Effector memory CD8-positive, alpha-beta T cell (primary cell): ENCODE measurements around the gene ROGDI.
"Not testable (repeated sequence)": the region's sequence is repeated elsewhere in the genome, so short reads cannot be mapped to it uniquely, and the experiment has no call there.

ENCODE experiments used
- ATAC-seq: fragments of 150-1000 bp; cut with Tn5 transposase; replicated peaks from 2 replicates; pipeline ENCODE4 v1.10.0; 2021; ENCODE audit warnings: mild to moderate bottlenecking, moderate library complexity
- DNase-seq, 3 experiments: peaks; one replicate each; pipeline ENCODE4 v3.0.0; 2021
- H3K27ac Mint-ChIP-seq, 2 donors: one replicate each; pipeline ENCODE4 v1.8.0; 2022; ENCODE audit warnings: mild to moderate bottlenecking in 2 of 2, mixed read lengths in 2 of 2, moderate library complexity in 2 of 2
- H3K27me3 Mint-ChIP-seq, 2 donors: one replicate each; pipeline ENCODE4 v1.8.0; 2022; ENCODE audit warnings: mixed read lengths in 2 of 2
- H3K36me3 Mint-ChIP-seq: one replicate; pipeline ENCODE4 v1.8.0; 2022; ENCODE audit warnings: mild to moderate bottlenecking, moderate library complexity, mixed read lengths; ENCODE audit not compliant: insufficient read depth
- H3K4me1 Mint-ChIP-seq, 2 donors: one replicate each; pipeline ENCODE4 v1.8.0; 2022; ENCODE audit warnings: low read depth in 2 of 2, mixed read lengths in 2 of 2
- H3K4me3 Mint-ChIP-seq, 2 donors: one replicate each; pipeline ENCODE4 v1.8.0; 2022; ENCODE audit warnings: mild to moderate bottlenecking in 2 of 2, mixed read lengths in 2 of 2, moderate library complexity in 2 of 2
- H3K9me3 Mint-ChIP-seq, 2 donors: one replicate each; pipeline ENCODE4 v1.8.0; 2022; ENCODE audit warnings: mixed read lengths in 2 of 2

ROGDI gene

GRCh38 chr16:4792951-4793513 lies 9.4 kb downstream of the ROGDI start:
- DNase-seq (no peak), ATAC-seq (no peak)
- H3K27ac Mint-ChIP-seq, result no peak overlapping the region
- no peaks in the 10 kb centered on the region for H3K27me3 Mint-ChIP-seq
- no peak overlapping the region for H3K4me3 Mint-ChIP-seq
- H3K4me1 Mint-ChIP-seq, result peaks cover 0 to 3% of the 10 kb centered on the region in 2 donors
- H3K9me3 Mint-ChIP-seq, result no peaks in the 10 kb centered on the region
- H3K36me3 Mint-ChIP-seq, result no peaks in the 10 kb centered on the region

DNA sequence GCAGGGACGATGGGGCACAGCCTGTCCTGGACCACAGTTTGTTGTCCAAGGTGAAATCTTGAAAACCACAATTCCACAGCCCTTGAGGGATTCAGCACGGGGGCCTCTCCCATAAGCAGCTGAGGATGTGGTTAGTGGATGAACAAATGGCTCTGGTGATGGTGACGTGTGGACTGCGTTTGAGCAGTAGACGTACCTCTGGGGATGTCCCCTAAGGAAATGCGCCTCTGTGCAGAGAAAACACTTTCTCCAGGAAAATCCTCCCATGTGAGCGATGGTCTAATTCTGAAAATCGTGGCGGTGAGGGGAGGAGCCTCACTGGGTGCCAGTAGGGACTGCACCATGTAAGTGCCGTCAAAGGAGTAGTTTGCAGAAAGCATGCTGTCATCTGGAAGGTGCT lies 11.6 kb downstream of the ROGDI start:
- Mint-ChIP-seq H3K9me3 (no peaks in the 10 kb centered on the region), H3K4me1 (peaks cover 0 to 3% of the 10 kb centered on the region in 2 donors), H3K27me3 (no peaks in the 10 kb centered on the region), H3K36me3 (no peaks in the 10 kb centered on the region), H3K27ac (no peak overlapping the region), H3K4me3 (no peak overlapping the region)
- DNase-seq (no peak), ATAC-seq (peak; percentile 27)

GRCh38 chr16:4790261-4790660 lies 12.2 kb downstream of the ROGDI start:
- no peaks in the 10 kb centered on the region for H3K27me3 Mint-ChIP-seq
- no peak overlapping the region for H3K27ac Mint-ChIP-seq
- no peak overlapping the region for H3K4me3 Mint-ChIP-seq
- H3K36me3 Mint-ChIP-seq, result no peaks in the 10 kb centered on the region
- ATAC-seq (no peak), DNase-seq (no peak)
- no peaks in the 10 kb centered on the region for H3K9me3 Mint-ChIP-seq
- peaks cover 0 to 3% of the 10 kb centered on the region in 2 donors for H3K4me1 Mint-ChIP-seq

DNA sequence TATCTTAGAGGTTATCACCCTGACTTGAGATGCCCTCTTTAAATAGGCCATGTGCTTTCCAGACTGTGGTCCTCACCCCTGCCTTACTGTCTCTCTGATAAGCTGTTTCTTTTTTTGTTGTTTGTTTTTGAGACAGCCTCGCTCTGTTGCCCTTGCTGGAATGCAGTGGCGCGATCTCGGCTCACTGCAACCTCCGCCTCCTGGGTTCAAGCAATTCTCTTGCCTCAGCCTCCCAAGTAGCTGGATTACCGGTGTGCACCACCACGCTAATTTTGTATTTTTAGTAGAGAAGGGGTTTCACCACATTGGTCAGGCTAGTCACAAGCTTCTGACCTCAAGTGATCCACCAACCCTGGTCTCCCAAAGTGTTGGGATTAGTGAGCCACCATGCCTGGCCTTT lies 13.5 kb downstream of the ROGDI start:
- no peak overlapping the region for H3K27ac Mint-ChIP-seq
- H3K4me3 Mint-ChIP-seq, result no peak overlapping the region
- no peaks in the 10 kb centered on the region for H3K36me3 Mint-ChIP-seq
- no peaks in the 10 kb centered on the region for H3K9me3 Mint-ChIP-seq
- H3K27me3 Mint-ChIP-seq, result no peaks in the 10 kb centered on the region
- peak; percentile 48 for ATAC-seq
- H3K4me1 Mint-ChIP-seq, result peaks cover 0 to 3% of the 10 kb centered on the region in 2 donors
- DNase-seq, result no peak

DNA sequence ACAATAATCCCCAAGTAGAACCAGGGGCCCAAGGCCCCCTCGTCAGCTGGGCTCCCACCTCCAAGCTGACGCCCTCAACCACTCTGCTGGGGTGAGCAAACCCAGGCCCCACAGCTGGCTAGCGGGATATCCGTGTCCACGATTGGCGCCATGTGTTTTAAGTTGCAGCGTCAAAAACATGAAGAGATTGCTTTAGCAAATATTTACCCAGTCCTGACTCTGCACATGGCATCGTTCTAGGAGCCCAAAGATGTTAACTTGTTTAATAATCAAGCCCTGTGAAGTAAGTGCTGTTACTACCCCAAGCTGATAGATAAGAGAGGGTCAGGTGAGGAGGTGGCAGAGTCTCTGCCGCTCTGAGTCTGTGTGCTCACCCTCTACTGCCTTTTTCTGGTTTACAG lies 13.9 kb downstream of the ROGDI start:
- no peak for DNase-seq
- no peak overlapping the region for H3K27ac Mint-ChIP-seq
- H3K4me1 Mint-ChIP-seq, result peaks cover 0 to 3% of the 10 kb centered on the region in 2 donors
- ATAC-seq, result no peak
- H3K4me3 Mint-ChIP-seq, result no peak overlapping the region
- no peaks in the 10 kb centered on the region for H3K27me3 Mint-ChIP-seq
- H3K36me3 Mint-ChIP-seq, result no peaks in the 10 kb centered on the region
- H3K9me3 Mint-ChIP-seq, result no peaks in the 10 kb centered on the region

- ATAC-seq, result no peak
- Mint-ChIP-seq H3K27me3 (no peaks in the 10 kb centered on the region), H3K4me3 (no peak within 1 kb of the TSS), H3K36me3 (no peaks in the 10 kb centered on the region), H3K4me1 (peaks cover 0 to 3% of the 10 kb centered on the region in 2 donors), H3K27ac (no peak within 1 kb of the TSS), H3K9me3 (no peaks in the 10 kb centered on the region)
- DNase-seq, result no peak
These were observed 14.6 kb downstream of the ROGDI start, which contains the start of gene SEPTIN12 for GRCh38 chr16:4787627-4788482. Gene SEPTIN12 (minus strand): TSS chr16:4788345. CDS start chr16:4787645, 700 bp downstream.

GRCh38 chr16:4787068-4787467 lies 15.4 kb downstream of the ROGDI start:
- Mint-ChIP-seq H3K36me3 (no peaks in the 10 kb centered on the region), H3K27me3 (no peaks in the 10 kb centered on the region), H3K9me3 (no peaks in the 10 kb centered on the region), H3K4me1 (peaks cover 0 to 3% of the 10 kb centered on the region in 2 donors), H3K4me3 (no peak overlapping the region), H3K27ac (no peak overlapping the region)
- ATAC-seq (no peak), DNase-seq (no peak)

- peaks cover 0 to 3% of the 10 kb centered on the region in 2 donors for H3K4me1 Mint-ChIP-seq
- H3K27me3 Mint-ChIP-seq, result no peaks in the 10 kb centered on the region
- no peak overlapping the region for H3K4me3 Mint-ChIP-seq
- DNase-seq (no peak), ATAC-seq (no peak)
- H3K36me3 Mint-ChIP-seq, result no peaks in the 10 kb centered on the region
- no peak overlapping the region for H3K27ac Mint-ChIP-seq
- no peaks in the 10 kb centered on the region for H3K9me3 Mint-ChIP-seq
These were observed 16.5 kb downstream of the ROGDI start for GRCh38 chr16:4785758-4786433.

DNA sequence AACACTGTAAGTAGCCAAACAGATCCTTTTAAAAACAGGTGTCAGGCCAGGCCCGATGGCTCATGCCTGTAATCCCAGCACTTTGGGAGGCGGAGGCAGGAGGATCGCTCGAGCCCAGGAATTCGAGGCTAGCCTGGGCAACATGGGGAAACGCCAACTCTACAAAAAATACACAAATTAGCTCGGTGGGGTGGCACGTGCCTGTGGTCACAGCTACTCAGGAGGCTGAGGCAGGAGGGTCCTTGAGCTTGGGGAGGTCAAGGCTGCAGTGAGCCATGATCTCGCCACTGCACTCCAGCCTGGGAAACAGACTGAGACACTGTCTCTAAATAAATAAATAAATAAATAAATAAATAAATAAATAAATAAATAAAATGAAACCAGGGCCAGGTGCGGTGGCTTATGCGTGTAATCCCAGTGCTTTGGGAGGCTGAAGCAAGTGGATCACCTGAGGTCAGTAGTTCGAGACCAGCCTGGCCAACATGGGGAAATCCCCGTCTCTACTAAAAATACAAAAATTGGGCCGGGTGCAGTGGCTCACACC lies 17.9 kb downstream of the ROGDI start:
- H3K4me3 Mint-ChIP-seq, ATAC-seq, H3K27ac Mint-ChIP-seq, H3K36me3 Mint-ChIP-seq, H3K9me3 Mint-ChIP-seq, H3K4me1 Mint-ChIP-seq, H3K27me3 Mint-ChIP-seq, DNase-seq: not testable (repeated sequence)

DNA sequence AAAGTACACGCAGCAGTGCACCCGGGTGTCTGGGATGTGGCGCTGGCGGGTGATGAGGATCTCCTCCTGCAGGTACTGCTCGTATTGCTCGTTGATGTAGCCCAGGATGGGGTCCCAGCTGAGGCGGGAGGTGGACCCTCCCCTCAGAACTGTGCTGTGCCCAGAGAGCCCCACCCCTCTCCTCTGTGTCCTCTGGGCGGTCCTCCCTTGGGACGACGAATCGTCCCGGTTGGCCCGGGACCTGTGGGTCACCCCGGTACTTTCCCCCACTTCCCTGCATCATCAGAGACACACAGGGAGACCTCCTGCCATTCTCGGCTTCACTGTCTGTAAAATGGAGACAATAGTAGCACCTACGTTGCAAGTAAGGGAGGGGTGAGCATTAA lies 18.5 kb downstream of the ROGDI start:
- Mint-ChIP-seq H3K27me3 (no peaks in the 10 kb centered on the region), H3K27ac (no peak overlapping the region), H3K9me3 (no peaks in the 10 kb centered on the region), H3K4me1 (peaks cover 0 to 3% of the 10 kb centered on the region in 2 donors), H3K4me3 (no peak overlapping the region), H3K36me3 (no peaks in the 10 kb centered on the region)
- DNase-seq, result no peak
- no peak for ATAC-seq

- Mint-ChIP-seq H3K27ac (no peak overlapping the region), H3K4me1 (peaks cover 0 to 1% of the 10 kb centered on the region in 2 donors), H3K4me3 (no peak overlapping the region), H3K27me3 (no peaks in the 10 kb centered on the region), H3K9me3 (no peaks in the 10 kb centered on the region), H3K36me3 (no peaks in the 10 kb centered on the region)
- no peak for DNase-seq
- ATAC-seq, result no peak
These were observed 19.0 kb downstream of the ROGDI start for GRCh38 chr16:4783251-4783950.

- ATAC-seq (no peak), DNase-seq (no peak)
- Mint-ChIP-seq H3K4me1 (no peaks in the 10 kb centered on the region), H3K27me3 (no peaks in the 10 kb centered on the region), H3K36me3 (no peaks in the 10 kb centered on the region), H3K4me3 (no peak overlapping the region), H3K9me3 (no peaks in the 10 kb centered on the region), H3K27ac (no peak overlapping the region)
These were observed 22.2 kb downstream of the ROGDI start for GRCh38 chr16:4780235-4780634.

DNA sequence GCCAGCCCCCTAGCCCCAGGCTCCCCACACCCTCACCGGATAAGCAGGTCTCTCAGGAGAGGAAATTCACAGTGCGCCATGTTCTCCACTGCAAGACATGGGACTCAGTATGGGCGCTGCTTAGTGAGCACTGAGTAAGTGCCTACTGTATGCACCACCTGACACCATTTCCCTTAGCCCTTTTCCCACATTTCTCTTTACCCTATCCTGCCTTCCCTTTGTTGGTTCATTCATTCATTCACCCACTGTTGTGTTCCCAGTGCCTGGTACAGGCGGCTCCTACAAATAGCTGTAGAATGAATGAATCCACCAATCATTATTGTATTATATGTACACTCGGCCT lies 24.4 kb downstream of the ROGDI start:
- Mint-ChIP-seq H3K4me1 (no peaks in the 10 kb centered on the region), H3K4me3 (no peak overlapping the region), H3K27me3 (no peaks in the 10 kb centered on the region), H3K27ac (no peak overlapping the region), H3K9me3 (no peaks in the 10 kb centered on the region), H3K36me3 (no peaks in the 10 kb centered on the region)
- no peak for ATAC-seq
- no peak for DNase-seq
